SK-N-SH treated with all-trans-retinoic acid at 6 μM for 48 hours (cell line): ENCODE data around the gene PANK2.

Experiments used
- ARNTL ChIP-seq: fragments of 450-650 bp; formaldehyde crosslinking; IDR thresholded peaks from 2 replicates; pipeline ENCODE4 v1.5.0; 2020; ENCODE audit warnings: low read depth, mild to moderate bottlenecking, moderate library complexity, borderline replicate concordance
- ESRRG ChIP-seq: fragments of 250-450 bp; sonication (Bioruptor Pico); IDR thresholded peaks from 2 replicates; pipeline ENCODE4 v1.6.1; 2021; ENCODE audit warnings: mild to moderate bottlenecking
- GLIS3 ChIP-seq: fragments of 250-450 bp; sonication (Bioruptor Pico); IDR thresholded peaks from 2 replicates; pipeline ENCODE4 v1.5.0; 2020; ENCODE audit warnings: mild to moderate bottlenecking, moderate library complexity
- ISL1 ChIP-seq: fragments of 250-450 bp; sonication (Bioruptor Pico); IDR thresholded peaks from 2 replicates; pipeline ENCODE4 v2.1.2; 2022; ENCODE audit warnings: mild to moderate bottlenecking, moderate library complexity
- RARB ChIP-seq: fragments of 250-450 bp; sonication (Bioruptor Pico); IDR thresholded peaks from 2 replicates; pipeline ENCODE4 v1.8.0; 2021; ENCODE audit warnings: mild to moderate bottlenecking, moderate library complexity
- ZFP3 ChIP-seq: fragments of 250-450 bp; sonication (Bioruptor Pico); IDR thresholded peaks from 2 replicates; pipeline ENCODE4 v1.5.0; 2020; ENCODE audit warnings: mild to moderate bottlenecking, moderate library complexity
- TF ChIP-seq, protein P1 (sequence below): fragments of 250-450 bp; sonication (Bioruptor Pico); IDR thresholded peaks from 2 replicates; pipeline ENCODE4 v1.5.0; 2020; ENCODE audit warnings: mild to moderate bottlenecking, moderate library complexity
- TF ChIP-seq, protein P2 (sequence below): fragments of 250-450 bp; sonication (Bioruptor Pico); IDR thresholded peaks from 2 replicates; pipeline ENCODE4 v1.8.0; 2020; ENCODE audit warnings: mild to moderate bottlenecking, moderate library complexity, borderline replicate concordance
- TF ChIP-seq, protein P3 (sequence below): fragments of 250-450 bp; sonication (Bioruptor Pico); IDR thresholded peaks from 2 replicates; pipeline ENCODE4 v1.5.1; 2021; ENCODE audit warnings: mild to moderate bottlenecking, moderate library complexity

DNA sequence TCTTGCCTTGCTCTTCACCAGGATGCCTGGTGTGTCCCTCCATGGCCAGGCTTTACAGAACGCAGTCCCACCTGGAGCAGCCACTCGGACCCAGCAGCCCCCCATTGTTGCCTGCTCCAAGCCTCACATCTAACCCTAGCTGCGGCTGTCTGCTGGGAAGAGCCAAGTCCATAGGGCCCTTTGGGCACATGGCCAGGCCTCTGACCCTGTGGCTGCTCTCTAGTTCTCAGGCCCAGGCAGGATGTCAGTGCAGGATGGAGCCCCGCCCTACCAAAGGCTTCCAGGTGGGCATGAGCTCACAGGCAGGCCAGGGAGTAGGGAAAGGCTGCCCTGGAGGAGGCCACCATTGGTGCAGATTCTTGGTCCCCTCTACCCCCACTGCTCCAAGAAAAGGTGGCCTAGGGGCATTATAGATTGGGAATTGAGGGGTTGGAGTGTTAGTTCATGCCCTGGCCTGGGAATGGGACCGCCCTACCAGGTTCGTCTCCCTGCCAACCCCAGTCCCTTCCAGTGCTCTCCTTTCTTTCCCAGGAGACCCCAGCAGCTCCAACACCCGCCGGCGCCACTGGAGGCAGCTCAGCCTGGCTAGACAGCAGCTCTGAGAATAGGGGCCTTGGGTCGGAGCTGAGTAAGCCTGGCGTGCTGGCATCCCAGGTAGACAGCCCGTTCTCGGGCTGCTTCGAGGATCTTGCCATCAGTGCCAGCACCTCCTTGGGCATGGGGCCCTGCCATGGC is 23.9 kb upstream of the PANK2 start:
- TF ChIP-seq ZFP3 (no peak), ISL1 (CRISPR knock-in tag) (no peak), ESRRG (CRISPR knock-in tag) (no peak), RARB (CRISPR knock-in tag) (no peak), ARNTL (CRISPR knock-in tag) (no peak), GLIS3 (CRISPR knock-in tag) (no peak)
- TF ChIP-seq, protein P1, sequence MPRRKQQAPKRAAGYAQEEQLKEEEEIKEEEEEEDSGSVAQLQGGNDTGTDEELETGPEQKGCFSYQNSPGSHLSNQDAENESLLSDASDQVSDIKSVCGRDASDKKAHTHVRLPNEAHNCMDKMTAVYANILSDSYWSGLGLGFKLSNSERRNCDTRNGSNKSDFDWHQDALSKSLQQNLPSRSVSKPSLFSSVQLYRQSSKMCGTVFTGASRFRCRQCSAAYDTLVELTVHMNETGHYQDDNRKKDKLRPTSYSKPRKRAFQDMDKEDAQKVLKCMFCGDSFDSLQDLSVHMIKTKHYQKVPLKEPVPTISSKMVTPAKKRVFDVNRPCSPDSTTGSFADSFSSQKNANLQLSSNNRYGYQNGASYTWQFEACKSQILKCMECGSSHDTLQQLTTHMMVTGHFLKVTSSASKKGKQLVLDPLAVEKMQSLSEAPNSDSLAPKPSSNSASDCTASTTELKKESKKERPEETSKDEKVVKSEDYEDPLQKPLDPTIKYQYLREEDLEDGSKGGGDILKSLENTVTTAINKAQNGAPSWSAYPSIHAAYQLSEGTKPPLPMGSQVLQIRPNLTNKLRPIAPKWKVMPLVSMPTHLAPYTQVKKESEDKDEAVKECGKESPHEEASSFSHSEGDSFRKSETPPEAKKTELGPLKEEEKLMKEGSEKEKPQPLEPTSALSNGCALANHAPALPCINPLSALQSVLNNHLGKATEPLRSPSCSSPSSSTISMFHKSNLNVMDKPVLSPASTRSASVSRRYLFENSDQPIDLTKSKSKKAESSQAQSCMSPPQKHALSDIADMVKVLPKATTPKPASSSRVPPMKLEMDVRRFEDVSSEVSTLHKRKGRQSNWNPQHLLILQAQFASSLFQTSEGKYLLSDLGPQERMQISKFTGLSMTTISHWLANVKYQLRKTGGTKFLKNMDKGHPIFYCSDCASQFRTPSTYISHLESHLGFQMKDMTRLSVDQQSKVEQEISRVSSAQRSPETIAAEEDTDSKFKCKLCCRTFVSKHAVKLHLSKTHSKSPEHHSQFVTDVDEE (CRISPR knock-in tag), result no peak
- TF ChIP-seq, protein P2, sequence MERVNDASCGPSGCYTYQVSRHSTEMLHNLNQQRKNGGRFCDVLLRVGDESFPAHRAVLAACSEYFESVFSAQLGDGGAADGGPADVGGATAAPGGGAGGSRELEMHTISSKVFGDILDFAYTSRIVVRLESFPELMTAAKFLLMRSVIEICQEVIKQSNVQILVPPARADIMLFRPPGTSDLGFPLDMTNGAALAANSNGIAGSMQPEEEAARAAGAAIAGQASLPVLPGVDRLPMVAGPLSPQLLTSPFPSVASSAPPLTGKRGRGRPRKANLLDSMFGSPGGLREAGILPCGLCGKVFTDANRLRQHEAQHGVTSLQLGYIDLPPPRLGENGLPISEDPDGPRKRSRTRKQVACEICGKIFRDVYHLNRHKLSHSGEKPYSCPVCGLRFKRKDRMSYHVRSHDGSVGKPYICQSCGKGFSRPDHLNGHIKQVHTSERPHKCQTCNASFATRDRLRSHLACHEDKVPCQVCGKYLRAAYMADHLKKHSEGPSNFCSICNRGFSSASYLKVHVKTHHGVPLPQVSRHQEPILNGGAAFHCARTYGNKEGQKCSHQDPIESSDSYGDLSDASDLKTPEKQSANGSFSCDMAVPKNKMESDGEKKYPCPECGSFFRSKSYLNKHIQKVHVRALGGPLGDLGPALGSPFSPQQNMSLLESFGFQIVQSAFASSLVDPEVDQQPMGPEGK (CRISPR knock-in tag), result no peak
- TF ChIP-seq, protein P3, sequence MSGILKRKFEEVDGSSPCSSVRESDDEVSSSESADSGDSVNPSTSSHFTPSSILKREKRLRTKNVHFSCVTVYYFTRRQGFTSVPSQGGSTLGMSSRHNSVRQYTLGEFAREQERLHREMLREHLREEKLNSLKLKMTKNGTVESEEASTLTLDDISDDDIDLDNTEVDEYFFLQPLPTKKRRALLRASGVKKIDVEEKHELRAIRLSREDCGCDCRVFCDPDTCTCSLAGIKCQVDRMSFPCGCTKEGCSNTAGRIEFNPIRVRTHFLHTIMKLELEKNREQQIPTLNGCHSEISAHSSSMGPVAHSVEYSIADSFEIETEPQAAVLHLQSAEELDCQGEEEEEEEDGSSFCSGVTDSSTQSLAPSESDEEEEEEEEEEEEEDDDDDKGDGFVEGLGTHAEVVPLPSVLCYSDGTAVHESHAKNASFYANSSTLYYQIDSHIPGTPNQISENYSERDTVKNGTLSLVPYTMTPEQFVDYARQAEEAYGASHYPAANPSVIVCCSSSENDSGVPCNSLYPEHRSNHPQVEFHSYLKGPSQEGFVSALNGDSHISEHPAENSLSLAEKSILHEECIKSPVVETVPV, result no peak
